Measurements from ENCODE around the gene RHBG. TPM values are rescaled to one million over a fixed set of nuclear protein-coding genes. Genes with fewer than 3 reads are reported as not detected.
A peak's percentile ranks its signal among the peaks of the same experiment; 100 is the strongest.

The RHBG gene
- total and polyA plus RNA-seq, 2 of the 4 experiments (the other 2 are of a cell fraction) = not detected

DNA sequence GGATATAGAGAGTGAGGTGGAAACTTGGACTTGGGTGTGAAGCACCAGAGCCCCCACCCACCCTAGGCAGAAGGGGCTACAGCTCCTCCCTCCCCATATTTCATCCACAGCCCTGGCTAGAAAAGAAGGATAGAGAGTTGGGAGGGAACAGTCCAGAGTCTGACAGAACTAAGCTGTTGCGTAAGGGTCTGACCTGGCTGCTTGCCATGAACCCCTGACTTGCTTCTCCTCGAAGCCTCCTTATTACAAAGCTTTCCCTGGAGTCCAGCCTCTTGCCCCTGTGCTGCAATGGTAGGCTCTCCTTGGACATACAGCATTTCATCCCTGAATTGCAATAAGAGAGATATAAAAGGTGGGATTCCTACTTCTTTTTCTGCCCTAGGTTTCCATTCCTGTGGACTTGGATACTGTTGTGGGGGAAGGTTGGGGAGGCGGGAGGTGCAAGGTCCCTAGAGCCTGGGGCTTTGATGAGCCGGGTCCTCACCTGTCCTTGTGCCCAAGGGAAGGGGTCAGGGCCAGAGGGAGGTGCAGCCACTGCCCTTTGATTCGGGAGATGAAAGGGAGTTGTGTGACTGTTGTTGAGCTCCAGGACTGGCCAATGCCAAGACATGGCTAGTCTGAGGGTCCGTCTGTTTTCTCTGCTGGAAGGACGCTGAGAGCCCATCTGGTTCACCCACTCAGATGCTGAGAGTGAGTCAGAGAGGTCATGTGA, 2.7 kb downstream of the RHBG start:
- CTCF ChIA-PET = interaction anchor here (0.9 to 1.9 kb wide), 5 partner anchors 11 to 74 kb away, joined by 3 to 6 read pairs (median 4); no protein-coding TSS in a partner anchor
- TF ChIP-seq, protein P1, sequence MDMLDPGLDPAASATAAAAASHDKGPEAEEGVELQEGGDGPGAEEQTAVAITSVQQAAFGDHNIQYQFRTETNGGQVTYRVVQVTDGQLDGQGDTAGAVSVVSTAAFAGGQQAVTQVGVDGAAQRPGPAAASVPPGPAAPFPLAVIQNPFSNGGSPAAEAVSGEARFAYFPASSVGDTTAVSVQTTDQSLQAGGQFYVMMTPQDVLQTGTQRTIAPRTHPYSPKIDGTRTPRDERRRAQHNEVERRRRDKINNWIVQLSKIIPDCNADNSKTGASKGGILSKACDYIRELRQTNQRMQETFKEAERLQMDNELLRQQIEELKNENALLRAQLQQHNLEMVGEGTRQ (IDR thresholded peaks at IDR 0.05; ENCODE audit: low read depth, low read length) = peak; percentile 87
- TF ChIP-seq CEBPB (IDR thresholded peaks at IDR 0.05; ENCODE audit: low read depth, low read length) (peak; percentile 70), FOS (IDR thresholded peaks at IDR 0.05; ENCODE audit: low read depth, low read length) (no peak)
- Histone ChIP-seq H3K79me1 (ENCODE audit: low read depth in 1 of 2, low read length in 2 of 2) (no peaks in the 10 kb centered on the region), H3K9me1 (ENCODE audit: insufficient read depth, low read length) (no peaks in the 10 kb centered on the region; the same call in 1 of the 2 replicates), H2BK20ac (ENCODE audit: low read depth, low read length) (no peak overlapping the region), H2AK9ac (replicated peaks; ENCODE audit: low read depth, low read length, poor library complexity) (peak overlapping the region; percentile 23), H3K18ac (ENCODE audit: low read depth, low read length) (no peak overlapping the region), H3K36me3 (ENCODE audit: control insufficient read depth, insufficient read depth, low read length) (no peaks in the 10 kb centered on the region), H3K4me1 (ENCODE audit: control insufficient read depth, insufficient read depth, low read length) (peaks cover 2% of the 10 kb centered on the region; the same call in 1 of the 2 replicates), H3K9ac (ENCODE audit: low read depth, low read length) (no peak overlapping the region), H3K14ac (replicated peaks; ENCODE audit: low read depth, low read length) (no peak overlapping the region), H2BK15ac (ENCODE audit: low read depth, low read length) (no peak overlapping the region), H3K27me3 (ENCODE audit: control insufficient read depth, insufficient read depth, low read length) (peaks cover 55% of the 10 kb centered on the region), H2AFZ (replicated peaks; ENCODE audit: low read length, poor library complexity) (no peak overlapping the region), H2BK120ac (ENCODE audit: low read depth, low read length) (no peak overlapping the region), H3K9me3 (ENCODE audit: control insufficient read depth, insufficient read depth, low read length) (no peaks in the 10 kb centered on the region), H3K27ac (ENCODE audit: insufficient read depth, low read length) (no peak overlapping the region), H2BK5ac (ENCODE audit: low read depth, low read length, poor library complexity, severe bottlenecking) (no peak overlapping the region), H4K8ac (ENCODE audit: low read depth in 2 of 2, low read length in 2 of 2) (no peak overlapping the region), H4K91ac (ENCODE audit: insufficient read depth, low read depth, low read length) (no peak overlapping the region), H3K56ac (ENCODE audit: extremely low read depth, insufficient read depth, low read length) (no peak overlapping the region), H3K23ac (ENCODE audit: low read depth, low read length) (no peak overlapping the region), H4K20me1 (ENCODE audit: insufficient read depth, low read length) (no peaks in the 10 kb centered on the region), H4K5ac (ENCODE audit: low read depth, low read length) (no peak overlapping the region), H3K4me2 (ENCODE audit: low read depth, low read length) (no peak overlapping the region), H3K4me3 (ENCODE audit: insufficient read depth, low read depth, low read length) (no peak overlapping the region), H3K4ac (ENCODE audit: low read depth, low read length) (no peak overlapping the region), H2AK5ac (ENCODE audit: low read depth, low read length) (no peak overlapping the region)
- WGBS, 2 experiments (ENCODE audit: extremely low coverage in 2 of 2, insufficient read length in 1 of 2) = no CpG with 5 or more reads among the region's 7 CpGs
- intact Hi-C loops (cut with micrococcal nuclease) = no loop called here
- POLR2A ChIA-PET (ENCODE audit: unreplicated experiment) = no interaction called here
- peak; percentile 58 for DNase-seq
- peak; percentile 41 for ATAC-seq (ENCODE audit: low read depth)
- no TSS peak for BruUV-seq (replicated peaks)
- dilution Hi-C loops (cut with HindIII; ENCODE audit: low sequenced_read_pairs, unreplicated experiment) = no loop called here
- in situ Hi-C loops (cut with MboI; ENCODE audit: low sequenced_read_pairs) = no loop called here

Measured in IMR-90 (cell line).